SH-SY5Y (cell line): Measurements from ENCODE around the gene KCNF1.

Experiments used
- GATA2 ChIP-seq: IDR thresholded peaks from 2 replicates; pipeline ENCODE4 v1.6.1; 2011; ENCODE audit warnings: mild to moderate bottlenecking, low read depth, low read length
- GATA3 ChIP-seq: IDR thresholded peaks from 2 replicates; pipeline ENCODE4 v1.6.1; 2011; ENCODE audit warnings: low read depth, mild to moderate bottlenecking, low read length, moderate library complexity

- TF ChIP-seq GATA2: no peak
- no peak for TF ChIP-seq GATA3
These were observed 22.0 kb downstream of the KCNF1 start for GRCh38 chr2:10933700-10934225.
